AG04450 (cell line): Measurements from ENCODE around the gene KLHL26. TPM values are rescaled to one million over a fixed set of nuclear protein-coding genes. Genes with fewer than 3 reads are reported as not detected.

Experiments
- CTCF ChIA-PET: fragments of 300-600, 350-600 bp; formaldehyde crosslinking; extraction: SDS; loops from one replicate; lab custom pipeline; 2022; ENCODE audit warnings: antibody characterized with exemption, inconsistent platforms; lab: Charles Lee
- POLR2A ChIA-PET: fragments of 350-600 bp; formaldehyde crosslinking; extraction: SDS; loops from one replicate; lab custom pipeline; 2021; ENCODE audit warnings: antibody characterized with exemption, inconsistent platforms; lab: Yijun Ruan, JAX
- DNase-seq: peaks from one replicate; pipeline ENCODE4 v3.0.0-alpha.2; 2011; ENCODE audit warnings: low read depth, low spot score
- H3K27ac ChIP-seq: one replicate; pipeline ENCODE4 v1.5.1; 2012; ENCODE audit warnings: low read depth, low read length, control low read depth
- H3K27me3 ChIP-seq: one replicate; pipeline ENCODE4 v1.6.0; 2012; ENCODE audit warnings: low read length; ENCODE audit not compliant: control insufficient read depth, insufficient read depth
- H3K4me3 ChIP-seq: 2 replicates; pipeline ENCODE4 v1.5.1; 2011; ENCODE audit warnings: mild to moderate bottlenecking, low read depth, low read length, control low read depth
- H3K9me3 ChIP-seq: 2 replicates; pipeline ENCODE4 v1.5.1; 2012; ENCODE audit warnings: low read length; ENCODE audit not compliant: control insufficient read depth, insufficient read depth
- CTCF ChIP-seq: IDR thresholded peaks from 2 replicates; pipeline ENCODE4 v1.5.1; 2011; ENCODE audit warnings: low read depth, low read length, control low read depth, inconsistent platforms
- polyA plus RNA-seq: library from polyadenylated mRNA; depleted of rRNA; stranded (reverse); fragments of >200 nt; gene quantifications from 2 replicates; pipeline ENCODE4 v1.2.3, GENCODE V29; 2011

Gene KLHL26
- polyA plus RNA-seq, 1 experiment, result 1.2 TPM

- ChIA-PET CTCF (no interaction called here), POLR2A (interaction anchor here (0.6 kb wide), 1 partner anchor 11 kb away, joined by 3 read pairs; no protein-coding TSS in a partner anchor)
- Histone ChIP-seq H3K4me3 (no peak overlapping the region), H3K27me3 (peaks cover 14% of the 10 kb centered on the region), H3K9me3 (no peaks in the 10 kb centered on the region), H3K27ac (no peak overlapping the region)
- DNase-seq, result no peak
- TF ChIP-seq CTCF, result no peak
Measured at GRCh38 chr19:18626906-18627305, 9.9 kb upstream of the KLHL26 start.

GRCh38 chr19:18629166-18630088, 7.4 kb upstream of the KLHL26 start:
- H3K27ac ChIP-seq, result no peak overlapping the region
- no peak overlapping the region for H3K4me3 ChIP-seq
- POLR2A ChIA-PET, result interaction anchor here (0.6 kb wide), 1 partner anchor 145 kb away, joined by 3 read pairs; no protein-coding TSS in a partner anchor
- CTCF ChIA-PET, result no interaction called here
- H3K27me3 ChIP-seq, result peaks cover 14% of the 10 kb centered on the region
- no peak for DNase-seq
- no peak for TF ChIP-seq CTCF
- no peaks in the 10 kb centered on the region for H3K9me3 ChIP-seq

GRCh38 chr19:18633321-18633720, 3.5 kb upstream of the KLHL26 start:
- no peak for DNase-seq
- ChIA-PET POLR2A (no interaction called here), CTCF (no interaction called here)
- no peaks in the 10 kb centered on the region; the same call in 1 of the 2 replicates for H3K9me3 ChIP-seq
- H3K27me3 ChIP-seq, result peaks cover 13% of the 10 kb centered on the region
- H3K4me3 ChIP-seq, result no peak overlapping the region
- no peak overlapping the region for H3K27ac ChIP-seq
- TF ChIP-seq CTCF, result no peak

GRCh38 chr19:18634612-18635297, 2.1 kb upstream of the KLHL26 start:
- no peaks in the 10 kb centered on the region; the same call in 1 of the 2 replicates for H3K9me3 ChIP-seq
- CTCF ChIA-PET, result interaction anchor here (1.3 kb wide), 1 partner anchor 212 kb away, joined by 4 read pairs; no protein-coding TSS in a partner anchor
- H3K27me3 ChIP-seq, result peaks cover 2% of the 10 kb centered on the region
- POLR2A ChIA-PET, result interaction anchor here (0.5 to 0.6 kb wide), 2 partner anchors 167 to 355 kb away, joined by 5 to 7 read pairs; no protein-coding TSS in a partner anchor
- no peak overlapping the region for H3K4me3 ChIP-seq
- DNase-seq, result no peak
- TF ChIP-seq CTCF, result no peak
- no peak overlapping the region for H3K27ac ChIP-seq
